Lower leg skin (tissue), 3 donors: ENCODE results near the gene CDKAL1.

Source experiments
- CTCF ChIP-seq, 3 donors: fragments of 450-650 bp; IDR thresholded peaks; one replicate each; pipeline ENCODE4 v1.5.1; 2016; ENCODE audit warnings: antibody characterized with exemption in 3 of 3, mild to moderate bottlenecking in 3 of 3, moderate library complexity in 2 of 3
- POLR2A ChIP-seq, 2 donors: fragments of 450-650 bp; IDR thresholded peaks; one replicate each; pipeline ENCODE4 v1.6.1; 2016 to 2017; ENCODE audit warnings: antibody characterized with exemption in 2 of 2, mild to moderate bottlenecking in 1 of 2, moderate library complexity in 1 of 2

- TF ChIP-seq CTCF (IDR thresholded peaks at IDR 0.05) = no peak
- TF ChIP-seq POLR2A (IDR thresholded peaks at IDR 0.05) = no peak
Observed at GRCh38 chr6:21161707-21162106, 627.5 kb downstream of the CDKAL1 start.
